NCI-H2029 treated with DMSO at 0.1 percent for 48 hours (cell line): ENCODE data around the gene OLA1.
A peak's percentile ranks its signal among the peaks of the same experiment; 100 is the strongest.
"Not testable (repeated sequence)": the region's sequence is repeated elsewhere in the genome, so short reads cannot be mapped to it uniquely, and the experiment has no call there.

Source experiments
- DNase-seq: peaks from one replicate; lab custom pipeline; 2025; lab: John Stamatoyannopoulos, UW

OLA1 gene

DNA sequence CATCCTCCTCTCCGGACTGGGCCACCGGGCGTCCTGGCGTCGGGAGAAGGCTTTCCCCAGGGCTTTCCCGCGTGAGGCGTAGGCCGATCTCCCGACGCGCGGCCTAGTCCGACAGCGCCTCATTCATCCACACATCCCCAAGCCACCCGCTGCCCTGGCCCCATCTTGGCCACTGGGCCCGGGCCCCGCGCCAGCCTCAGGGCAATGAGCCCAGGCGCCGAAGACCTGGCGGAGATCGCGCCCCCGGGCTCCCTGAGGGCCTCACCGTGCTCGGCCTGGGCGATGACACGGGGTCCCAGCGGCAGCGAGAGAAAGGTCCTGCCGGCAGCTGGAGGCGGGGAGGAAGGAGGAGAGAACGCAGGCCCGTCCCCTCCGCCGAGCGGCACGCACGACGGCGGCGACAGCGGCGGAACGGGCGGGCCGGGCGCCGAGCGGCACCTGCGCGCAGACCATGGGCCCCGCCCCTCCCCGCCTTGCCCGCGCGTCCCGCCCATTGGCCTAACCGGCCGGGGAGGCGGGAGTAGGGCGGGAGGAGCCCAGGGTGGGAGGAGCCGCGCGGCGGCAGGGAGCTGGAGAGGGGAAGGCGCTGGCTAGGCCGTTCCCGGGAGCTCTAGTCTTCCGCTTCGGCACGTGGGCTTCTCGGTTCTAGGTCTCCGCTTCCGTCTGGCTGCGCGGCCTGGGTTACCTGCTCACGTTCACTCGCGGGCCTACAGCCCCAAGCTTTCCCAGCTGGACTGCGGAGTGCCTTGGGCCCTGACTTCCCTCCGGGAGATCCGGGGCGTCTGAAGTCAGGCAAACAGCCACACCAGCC, at the start of gene OLA1:
OLA1 (minus strand) TSS at position 346 of the 811 bp plus-strand sequence. CDS start 1,717 bp downstream, outside the sequence.
- peak; percentile 78 for DNase-seq

GRCh38 chr2:174292908-174293307, 44.6 kb upstream of the OLA1 start:
- no peak for DNase-seq

DNA sequence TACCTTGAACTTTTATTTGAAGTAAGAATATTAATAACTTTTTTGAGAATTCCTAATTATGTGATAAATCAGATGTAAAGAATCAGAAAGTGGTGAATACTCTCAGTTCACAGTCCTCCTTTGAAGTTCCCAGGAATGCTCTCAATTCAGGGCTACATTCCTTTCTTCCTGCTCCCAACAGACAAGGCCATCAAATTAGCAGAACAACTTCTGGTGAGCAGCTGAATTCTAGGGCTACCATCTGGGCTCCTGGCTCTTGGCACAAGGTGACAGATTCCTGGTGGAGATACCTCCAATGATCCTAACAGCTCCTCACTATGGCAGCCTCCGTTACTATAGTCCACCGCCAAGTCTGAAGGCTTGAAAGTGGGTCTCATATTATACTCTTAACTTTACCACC, 37.8 kb upstream of the OLA1 start:
- DNase-seq = no peak

DNA sequence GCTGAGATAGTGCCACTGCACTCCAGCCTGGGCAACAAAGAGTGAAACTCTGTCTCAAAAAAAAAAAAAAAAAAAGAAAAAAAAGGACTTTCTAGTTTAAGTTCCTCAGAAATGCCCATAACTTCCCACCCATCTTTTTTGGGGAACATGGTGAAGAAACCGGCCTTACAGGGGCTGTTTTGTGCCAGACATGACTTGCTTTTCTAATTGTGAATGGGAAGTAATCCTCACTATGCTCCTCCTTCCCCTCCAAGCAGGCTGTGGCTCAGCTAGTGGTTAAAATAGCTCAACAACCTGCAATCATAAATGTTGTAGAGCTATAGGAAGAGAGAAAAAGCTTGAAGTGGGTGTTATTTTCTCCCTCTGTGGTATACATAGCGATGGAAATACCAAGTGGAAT, 34.1 kb upstream of the OLA1 start:
- DNase-seq = no peak

GRCh38 chr2:174281736-174282135, 33.4 kb upstream of the OLA1 start:
- DNase-seq = no peak

- DNase-seq = no peak
These were observed 32.3 kb upstream of the OLA1 start for GRCh38 chr2:174280596-174280995.

DNA sequence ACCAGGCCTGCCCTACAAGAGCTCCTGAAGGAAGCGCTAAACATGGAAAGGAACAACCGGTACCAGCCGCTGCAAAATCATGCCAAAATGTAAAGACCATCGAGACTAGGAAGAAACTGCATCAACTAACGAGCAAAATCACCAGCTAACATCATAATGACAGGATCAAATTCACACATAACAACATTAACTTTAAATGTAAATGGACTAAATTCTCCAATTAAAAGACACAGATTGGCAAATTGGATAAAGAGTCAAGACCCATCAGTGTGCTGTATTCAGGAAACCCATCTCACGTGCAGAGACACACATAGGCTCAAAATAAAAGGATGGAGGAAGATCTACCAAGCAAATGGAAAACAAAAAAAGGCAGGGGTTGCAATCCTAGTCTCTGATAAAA, 21.9 kb upstream of the OLA1 start:
- DNase-seq = not testable (repeated sequence)

- no peak for DNase-seq
These were observed 18.0 kb upstream of the OLA1 start for GRCh38 chr2:174266288-174266687.

- DNase-seq = no peak
These were observed 15.7 kb upstream of the OLA1 start for GRCh38 chr2:174263997-174264396.

GRCh38 chr2:174259981-174260380, 11.6 kb upstream of the OLA1 start:
- DNase-seq = no peak

DNA sequence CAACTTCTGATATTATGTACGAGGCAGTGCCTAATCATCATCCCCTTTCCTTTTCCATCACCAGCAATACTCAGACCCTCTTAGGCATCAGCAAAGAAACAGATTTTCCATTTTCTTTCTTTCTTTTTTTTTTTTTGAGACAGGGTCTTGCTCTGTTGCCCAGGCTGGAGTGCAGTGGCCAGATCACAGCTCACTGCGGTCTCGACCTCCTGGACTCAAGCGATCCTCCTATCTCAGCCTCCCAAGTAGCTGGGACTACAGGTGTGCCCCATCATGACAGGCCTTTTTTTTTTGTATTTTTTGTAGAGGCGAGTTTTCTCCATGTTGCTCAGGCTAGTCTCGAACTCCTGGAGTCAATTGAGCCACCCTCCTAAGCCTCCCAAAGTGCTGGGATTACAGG, 5.9 kb upstream of the OLA1 start:
- DNase-seq = no peak

- no peak for DNase-seq
These were observed 763 bp upstream of the OLA1 start for GRCh38 chr2:174248998-174249592.

DNA sequence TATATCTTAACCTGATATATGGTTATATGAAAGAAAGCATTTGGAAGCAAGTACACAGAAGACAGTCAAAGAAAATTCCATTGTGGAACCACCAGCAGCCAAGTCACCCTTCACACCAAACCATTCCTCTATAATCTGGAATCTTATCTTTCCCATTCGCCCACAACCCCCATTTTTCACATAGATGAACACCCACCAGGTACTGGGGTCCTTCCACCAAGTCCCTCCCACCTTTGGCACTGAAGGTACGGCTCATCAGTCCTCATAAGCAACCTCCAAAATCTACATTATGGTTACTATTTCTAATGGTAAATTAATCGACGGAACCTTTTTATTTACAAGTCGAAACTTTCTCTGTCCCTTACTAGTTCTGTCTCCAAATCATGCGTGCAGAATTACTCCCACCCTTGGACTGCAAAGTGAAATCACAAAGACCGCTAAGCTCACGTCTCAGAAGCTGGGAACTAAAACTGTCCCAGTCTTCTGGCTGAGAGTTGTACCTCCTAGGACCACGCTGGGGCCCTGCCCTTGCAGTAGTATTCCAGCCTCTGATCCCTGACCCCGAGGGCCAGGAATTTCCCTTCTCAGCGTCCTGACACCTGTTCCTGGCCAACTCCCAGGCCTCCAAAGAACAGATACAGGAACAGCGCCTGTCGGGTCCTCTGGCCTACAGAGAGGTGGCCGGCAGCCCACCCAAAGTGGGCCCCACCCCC, 702 bp downstream of the OLA1 start:
- DNase-seq = no peak

DNA sequence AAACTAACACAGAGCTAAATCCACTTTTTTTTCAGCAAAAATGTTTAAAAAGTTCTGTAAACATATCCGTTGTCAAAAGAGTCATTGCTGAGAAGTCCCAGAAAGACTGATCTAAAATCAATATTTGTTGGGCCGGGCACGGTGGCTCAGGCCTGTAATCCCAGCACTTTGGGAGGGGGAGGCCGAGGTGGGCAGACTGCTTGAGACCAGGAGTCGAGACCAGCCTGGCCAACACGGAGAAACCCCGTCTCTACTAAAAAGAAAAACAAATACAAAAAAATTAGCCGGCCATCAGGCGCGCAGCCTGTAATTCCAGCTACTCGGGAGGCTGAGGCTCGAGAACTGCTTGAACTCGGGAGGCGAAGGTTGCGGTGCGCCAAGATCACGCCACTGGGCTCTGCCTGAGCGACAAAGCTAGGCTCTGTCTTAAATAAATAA, 1.4 kb downstream of the OLA1 start:
- DNase-seq = no peak

DNA sequence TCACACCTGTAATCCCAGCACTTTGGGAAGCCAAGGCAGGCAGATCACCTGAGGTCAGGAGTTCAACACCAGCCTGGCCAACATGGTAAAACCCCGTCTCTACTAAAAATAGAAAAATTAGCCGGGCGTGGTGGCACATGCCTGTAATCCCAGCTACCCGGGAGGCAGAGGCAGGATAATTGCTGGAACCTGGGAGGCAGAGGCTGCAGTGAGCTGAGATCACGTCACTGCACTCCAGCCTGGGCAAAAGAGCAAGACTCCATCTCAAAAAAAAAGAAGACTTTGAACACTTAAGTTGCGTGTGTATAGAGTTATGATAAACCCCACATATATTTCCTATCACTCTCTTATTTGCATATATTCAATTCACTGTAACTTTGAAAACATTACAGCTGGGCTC, 2.7 kb downstream of the OLA1 start:
- DNase-seq = not testable (repeated sequence)

- no peak for DNase-seq
These were observed 3.3 kb downstream of the OLA1 start for GRCh38 chr2:174245065-174245464.

- no peak for DNase-seq
These were observed 4.5 kb downstream of the OLA1 start for GRCh38 chr2:174243812-174244211.

DNA sequence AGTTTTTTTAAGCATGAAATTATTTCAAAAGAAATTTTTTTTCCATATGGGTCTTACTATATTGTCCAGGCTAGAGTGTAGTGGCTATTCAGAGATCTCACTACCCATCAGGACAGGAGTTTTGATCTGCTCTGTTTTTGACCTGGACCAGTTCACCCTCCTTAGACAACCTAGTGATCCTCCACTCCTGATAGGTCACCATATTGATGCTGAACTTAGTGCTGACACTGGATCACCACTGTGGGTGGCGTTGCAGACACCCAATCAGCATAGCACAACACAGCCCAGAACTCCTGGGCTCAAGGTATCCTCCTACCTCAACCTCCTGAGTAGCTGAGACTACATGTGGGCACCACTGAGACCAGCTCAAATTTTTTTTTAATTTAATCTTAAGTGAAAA, 8.2 kb downstream of the OLA1 start:
- no peak for DNase-seq

DNA sequence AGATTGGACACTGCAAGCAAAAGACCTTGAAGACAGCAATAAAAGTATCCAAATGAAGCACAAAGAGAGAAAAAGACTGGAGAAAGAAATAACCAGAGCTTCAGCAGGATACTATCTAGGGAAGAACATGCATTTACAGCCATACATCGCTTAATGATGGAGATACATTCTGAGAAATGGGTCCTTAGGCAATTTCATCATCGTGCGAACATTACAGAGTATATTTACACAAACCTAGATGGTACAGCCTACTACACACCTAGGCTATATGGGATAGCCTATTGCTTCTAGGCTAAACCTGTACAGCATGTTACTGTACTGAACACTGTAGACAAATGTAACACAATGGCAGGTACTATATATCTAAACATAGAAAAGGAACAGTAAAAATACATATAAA, 11.9 kb downstream of the OLA1 start:
- no peak for DNase-seq

- no peak for DNase-seq
These were observed 12.7 kb downstream of the OLA1 start for GRCh38 chr2:174235680-174236079.

- DNase-seq = no peak
These were observed 14.5 kb downstream of the OLA1 start for GRCh38 chr2:174233771-174234275.

DNA sequence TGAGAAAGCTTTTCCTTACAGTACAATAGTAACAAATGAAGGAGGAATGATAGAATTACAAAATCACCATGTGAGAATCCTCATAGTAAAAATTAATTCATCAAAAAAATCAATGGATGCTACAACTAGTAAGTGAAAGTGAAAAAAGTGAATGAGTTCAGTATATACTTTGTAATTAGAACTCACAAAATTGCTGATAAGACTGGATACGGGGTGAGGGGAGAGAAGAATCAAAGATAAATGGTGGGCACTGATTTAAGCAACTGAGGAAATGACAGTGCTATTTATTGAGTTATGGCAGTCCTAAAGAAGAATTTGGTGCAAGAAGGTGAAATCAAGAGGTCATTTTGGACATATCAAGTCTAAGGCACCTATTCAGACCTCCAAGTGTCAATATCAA, 20.6 kb downstream of the OLA1 start:
- no peak for DNase-seq
